HL-60 (cell line): ENCODE results near the gene COL11A1.
"Not testable (repeated sequence)": the region's sequence is repeated elsewhere in the genome, so short reads cannot be mapped to it uniquely, and the experiment has no call there.

Experiments used
- DNase-seq, 2 experiments: peaks; one replicate each; pipeline ENCODE4 v3.0.0-alpha.2; 2010 to 2020; ENCODE audit warnings: low read depth in 1 of 2, low spot score in 1 of 2
- H3K27ac ChIP-seq: fragments of 250-450 bp; sonication (Bioruptor Pico); replicated peaks from 2 replicates; pipeline ENCODE4 v1.5.1; 2020; ENCODE audit warnings: mild to moderate bottlenecking, moderate library complexity
- H3K27me3 ChIP-seq: fragments of 250-450 bp; sonication (Bioruptor Pico); 2 replicates; pipeline ENCODE4 v1.5.1; 2021; ENCODE audit warnings: mild to moderate bottlenecking, moderate library complexity; ENCODE audit not compliant: insufficient read depth, poor library complexity, severe bottlenecking
- H3K4me3 ChIP-seq: replicated peaks from 2 replicates; pipeline ENCODE4 v1.5.1; 2011; ENCODE audit warnings: mild to moderate bottlenecking, control low read depth, low read length; ENCODE audit not compliant: insufficient read depth
- CTCF ChIP-seq: IDR thresholded peaks from one replicate; pipeline ENCODE4 v1.5.1; 2011; ENCODE audit warnings: low read length, control low read depth, inconsistent platforms; ENCODE audit not compliant: insufficient read depth
- GABPA ChIP-seq: IDR thresholded peaks from 2 replicates; pipeline ENCODE4 v1.6.1; 2012; ENCODE audit warnings: low read depth
- POLR2AphosphoS5 ChIP-seq: IDR thresholded peaks from 2 replicates; pipeline ENCODE4 v1.6.1; 2012; ENCODE audit warnings: low read depth
- REST ChIP-seq: IDR thresholded peaks from 2 replicates; pipeline ENCODE4 v1.6.1; 2012; ENCODE audit warnings: low read depth; ENCODE audit not compliant: insufficient replicate concordance
- SPI1 ChIP-seq: IDR thresholded peaks from 2 replicates; pipeline ENCODE4 v1.6.1; 2012; ENCODE audit warnings: low read depth, mild to moderate bottlenecking, borderline replicate concordance

COL11A1 gene

GRCh38 chr1:103144681-103145080 is 36.4 kb upstream of the COL11A1 start:
- TF ChIP-seq SPI1: no peak
- no peak overlapping the region for H3K27ac ChIP-seq
- no peaks in the 10 kb centered on the region for H3K27me3 ChIP-seq
- no peak overlapping the region for H3K4me3 ChIP-seq
- no peak for DNase-seq

GRCh38 chr1:103142461-103142860 is 34.1 kb upstream of the COL11A1 start:
- H3K27me3 ChIP-seq: no peaks in the 10 kb centered on the region
- no peak for DNase-seq
- no peak overlapping the region for H3K27ac ChIP-seq
- no peak overlapping the region for H3K4me3 ChIP-seq
- TF ChIP-seq GABPA (no peak), SPI1 (no peak), POLR2AphosphoS5 (no peak), REST (no peak), CTCF (no peak)

GRCh38 chr1:103129796-103130195 is 21.5 kb upstream of the COL11A1 start:
- TF ChIP-seq GABPA (no peak), SPI1 (no peak), REST (no peak)
- H3K4me3 ChIP-seq: no peak overlapping the region
- no peak overlapping the region for H3K27ac ChIP-seq
- DNase-seq: no peak
- no peaks in the 10 kb centered on the region for H3K27me3 ChIP-seq

- TF ChIP-seq GABPA (no peak), SPI1 (no peak), REST (no peak), CTCF (no peak), POLR2AphosphoS5 (no peak)
- H3K4me3 ChIP-seq: no peak overlapping the region
These were observed 20.9 kb upstream of the COL11A1 start for GRCh38 chr1:103129255-103129654.

GRCh38 chr1:103128256-103128655 is 19.9 kb upstream of the COL11A1 start:
- not testable (repeated sequence) for H3K27ac ChIP-seq, H3K4me3 ChIP-seq, H3K27me3 ChIP-seq, DNase-seq

More at GRCh38 chr1:103129255-103129654, 20.9 kb upstream of the COL11A1 start:
- DNase-seq: no peak
- H3K27ac ChIP-seq: no peak overlapping the region
- H3K27me3 ChIP-seq: no peaks in the 10 kb centered on the region
